H7 (cell line): ENCODE results near the gene PITPNM3. TPM values are rescaled to one million over a fixed set of nuclear protein-coding genes. Genes with fewer than 3 reads are reported as not detected.

Experiments used
- DNase-seq: peaks from one replicate; pipeline ENCODE4 v3.0.0; 2012
- H3K27me3 ChIP-seq: 2 replicates; pipeline ENCODE4 v1.6.0; 2011; ENCODE audit warnings: mild to moderate bottlenecking, low read length; ENCODE audit not compliant: control insufficient read depth, insufficient read depth
- H3K36me3 ChIP-seq: replicated peaks from 2 replicates; pipeline ENCODE4 v1.5.1; 2011; ENCODE audit warnings: low read length; ENCODE audit not compliant: control insufficient read depth, insufficient read depth
- H3K4me3 ChIP-seq: 2 replicates; pipeline ENCODE4 v1.5.1; 2011; ENCODE audit warnings: low read depth, mild to moderate bottlenecking, control low read depth, low read length, moderate library complexity; ENCODE audit not compliant: insufficient read depth
- total RNA-seq: library from RNA; depleted of rRNA; stranded (reverse); fragments of >200 nt; shearing (Covaris generic); gene quantifications from 2 replicates; pipeline ENCODE4 v1.2.3, GENCODE V29; 2014; rRNA removed

The PITPNM3 gene
- total RNA-seq, 1 experiment from 2014 or later: 0.97 TPM

DNA sequence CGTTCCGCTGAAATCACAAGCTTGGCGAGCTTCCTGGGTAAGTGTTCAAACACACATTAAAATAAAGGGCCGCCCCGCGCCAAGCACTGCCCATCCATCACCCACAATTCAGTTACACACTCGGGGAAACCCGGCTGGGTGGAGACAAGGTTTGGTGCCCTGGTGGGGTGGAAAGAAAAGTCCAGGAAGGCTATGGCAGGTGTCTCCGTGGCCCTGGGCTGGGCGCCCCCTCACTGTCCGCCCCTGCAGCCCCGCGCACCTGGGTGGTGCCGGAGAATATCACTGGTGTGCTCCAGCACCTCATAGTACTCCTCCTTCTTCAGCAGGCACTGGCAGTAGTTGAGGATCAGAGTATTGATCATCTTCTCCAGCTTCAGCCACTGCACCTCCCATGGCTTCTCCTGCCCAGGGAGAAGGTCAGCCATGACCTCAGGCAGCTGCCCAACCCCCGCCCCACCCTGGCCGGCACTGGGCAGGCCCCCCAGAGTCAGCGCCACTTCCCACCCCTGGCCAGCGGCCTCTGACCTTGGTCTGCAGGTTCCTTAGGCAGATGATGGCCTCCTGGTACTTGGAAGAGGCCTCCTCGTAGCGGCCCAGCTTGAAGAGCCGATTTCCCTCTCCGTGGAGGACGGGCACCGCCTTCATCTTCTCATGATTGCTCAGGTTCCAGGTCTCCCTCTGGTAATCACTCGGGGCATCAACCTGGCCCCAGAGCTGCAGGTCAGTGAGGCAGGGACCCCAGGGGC is 129.8 kb downstream of the PITPNM3 start:
- Histone ChIP-seq H3K4me3 (no peak overlapping the region), H3K36me3 (no peaks in the 10 kb centered on the region), H3K27me3 (no peaks in the 10 kb centered on the region)
- no peak for DNase-seq

DNA sequence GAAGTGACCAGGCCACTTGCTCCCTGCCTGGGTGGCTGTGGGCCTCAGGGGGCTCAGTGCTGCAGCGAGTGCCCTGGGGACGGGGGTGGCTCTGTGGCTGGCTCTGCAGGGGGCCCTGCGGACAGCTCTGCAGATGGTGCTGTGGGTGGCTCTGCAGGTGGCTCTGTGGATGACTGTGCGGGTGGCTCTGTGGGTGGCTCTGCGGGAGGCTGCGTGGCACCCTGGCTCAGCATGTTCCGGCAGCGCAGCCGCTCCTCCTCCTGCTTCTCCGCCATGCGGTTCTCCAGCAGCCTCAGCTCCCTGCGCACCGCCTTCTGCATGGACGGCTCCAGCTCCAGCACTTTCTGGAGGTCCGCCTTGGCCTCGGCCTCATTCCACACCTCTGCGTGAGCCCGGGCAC is 130.9 kb downstream of the PITPNM3 start:
- Histone ChIP-seq H3K27me3 (no peaks in the 10 kb centered on the region), H3K4me3 (no peak overlapping the region), H3K36me3 (no peaks in the 10 kb centered on the region)
- DNase-seq: peak; percentile 43

DNA sequence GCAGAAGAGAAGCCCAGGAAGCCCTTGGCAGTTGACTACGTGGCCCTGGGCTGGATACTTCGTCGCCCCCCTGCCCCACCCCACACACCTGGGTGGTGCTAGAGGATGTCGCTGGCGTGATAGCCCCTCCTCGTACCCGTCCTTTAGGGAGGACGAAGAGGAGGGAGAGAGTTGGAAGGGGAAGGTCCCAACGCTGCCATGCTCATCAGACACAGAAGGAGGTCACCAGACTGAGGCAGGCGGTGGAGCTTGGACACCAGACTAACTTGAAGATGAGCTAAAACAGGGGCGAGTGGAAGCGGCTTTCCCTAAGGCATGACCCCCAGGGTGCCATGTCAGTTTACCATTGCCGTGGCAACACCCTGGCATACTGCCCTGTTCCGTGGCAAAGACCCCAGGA is 132.4 kb downstream of the PITPNM3 start:
- DNase-seq: peak; percentile 20
- H3K4me3 ChIP-seq: no peak overlapping the region

DNA sequence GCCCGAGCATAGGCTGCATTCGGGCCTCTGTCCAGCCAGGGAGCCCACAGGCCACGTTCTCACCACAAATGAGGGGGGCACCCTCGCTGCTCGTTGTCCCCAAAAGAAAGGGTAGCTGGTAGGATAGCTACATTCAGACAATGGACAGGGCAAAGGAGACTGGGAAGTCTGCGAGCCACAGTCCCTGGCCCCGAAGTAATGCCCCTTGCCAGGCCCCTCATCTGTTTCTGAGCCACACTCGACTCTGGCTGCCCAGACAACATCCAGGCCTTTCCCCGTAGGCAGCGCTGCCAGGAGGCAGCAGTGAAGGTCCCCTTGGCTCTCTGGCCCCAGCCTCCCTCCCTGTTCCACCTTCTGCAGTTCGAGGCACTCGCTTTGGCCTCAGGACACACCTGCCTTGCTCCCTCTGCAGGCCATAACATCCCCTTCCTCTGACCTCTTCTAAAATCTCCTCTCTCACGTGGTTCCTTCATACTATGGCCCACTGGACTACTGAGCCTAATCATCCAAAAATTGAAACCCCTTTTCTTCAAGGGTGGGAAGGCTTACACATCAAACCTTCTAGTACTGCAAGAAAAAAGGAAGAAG is 133.6 kb downstream of the PITPNM3 start:
- Histone ChIP-seq H3K36me3 (no peaks in the 10 kb centered on the region), H3K4me3 (no peak overlapping the region)
- peak; percentile 71 for DNase-seq

More for the DNA sequence above, 132.4 kb downstream of the PITPNM3 start:
- Histone ChIP-seq H3K36me3 (no peaks in the 10 kb centered on the region), H3K27me3 (no peaks in the 10 kb centered on the region)

DNA sequence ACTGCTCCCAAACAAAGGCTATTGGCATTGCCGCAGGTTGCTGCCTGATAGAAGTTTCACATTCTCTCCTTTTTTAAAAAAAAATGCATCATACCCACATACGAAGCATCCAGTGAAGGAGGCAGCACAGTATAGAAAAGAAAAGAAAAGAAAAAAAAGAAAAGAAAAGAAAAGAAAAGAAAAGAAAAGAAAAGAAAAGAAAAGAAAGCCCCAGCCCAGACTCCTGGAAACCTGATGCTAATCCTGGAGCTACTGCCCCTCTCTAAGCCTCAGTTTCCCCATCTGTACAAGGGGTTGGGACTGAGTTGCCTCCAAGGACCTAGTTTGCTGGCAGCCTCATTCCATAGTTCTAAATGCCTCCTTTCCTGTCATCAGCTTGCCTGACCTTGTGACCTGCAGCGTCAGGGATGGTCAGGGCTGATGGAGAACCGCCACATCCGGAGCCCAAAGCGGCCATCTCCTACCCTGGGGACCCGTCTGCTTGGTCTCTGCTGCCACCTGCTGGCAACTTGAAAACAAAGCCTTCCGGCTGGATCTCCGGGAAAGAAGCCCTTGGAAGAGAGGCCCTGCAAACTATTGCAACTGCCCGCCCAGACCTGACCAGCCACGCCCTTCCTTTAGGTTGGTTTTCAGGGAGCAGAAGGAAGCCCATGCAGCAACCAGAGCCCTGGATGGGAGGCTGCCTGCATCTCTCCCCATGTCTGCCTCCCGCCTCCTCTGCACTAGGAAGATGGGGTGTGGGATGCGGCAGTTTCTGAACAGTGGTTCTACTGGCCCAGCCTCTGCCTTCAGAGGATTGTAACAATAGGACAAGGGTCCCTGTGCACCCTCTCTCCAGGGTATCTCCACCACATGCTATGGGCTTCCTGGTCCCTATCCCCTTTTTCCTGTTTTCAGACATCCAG is 134.4 kb downstream of the PITPNM3 start:
- peak; percentile 93 for DNase-seq
- Histone ChIP-seq H3K4me3 (no peak overlapping the region), H3K36me3 (no peaks in the 10 kb centered on the region), H3K27me3 (no peaks in the 10 kb centered on the region)

More for the DNA sequence above, 133.6 kb downstream of the PITPNM3 start:
- no peaks in the 10 kb centered on the region for H3K27me3 ChIP-seq

DNA sequence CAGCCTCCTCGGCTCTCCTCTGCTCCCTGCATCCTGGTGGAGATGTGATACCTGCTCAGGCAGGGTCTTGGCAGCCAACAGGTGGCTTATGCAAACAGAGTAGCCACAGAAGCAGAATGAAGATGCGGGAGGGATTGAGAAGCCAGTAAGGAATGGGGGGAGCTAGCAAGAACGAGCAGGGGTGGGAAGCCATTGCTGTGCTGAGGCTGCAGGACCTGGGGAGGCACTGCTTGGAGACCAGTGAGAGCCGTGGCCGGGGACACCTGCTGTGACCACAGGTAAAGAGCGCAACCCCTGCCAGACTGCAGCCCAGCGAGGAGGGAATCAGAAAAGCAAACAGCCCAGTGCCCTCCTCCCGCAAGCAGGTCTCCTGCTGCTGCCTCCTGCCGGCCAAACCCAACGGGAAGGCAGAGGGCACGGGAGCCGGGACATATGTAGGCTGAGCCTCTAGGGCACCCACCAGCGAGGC is 136.1 kb downstream of the PITPNM3 start:
- Histone ChIP-seq H3K4me3 (no peak overlapping the region), H3K27me3 (no peaks in the 10 kb centered on the region), H3K36me3 (no peaks in the 10 kb centered on the region)
- peak; percentile 81 for DNase-seq

DNA sequence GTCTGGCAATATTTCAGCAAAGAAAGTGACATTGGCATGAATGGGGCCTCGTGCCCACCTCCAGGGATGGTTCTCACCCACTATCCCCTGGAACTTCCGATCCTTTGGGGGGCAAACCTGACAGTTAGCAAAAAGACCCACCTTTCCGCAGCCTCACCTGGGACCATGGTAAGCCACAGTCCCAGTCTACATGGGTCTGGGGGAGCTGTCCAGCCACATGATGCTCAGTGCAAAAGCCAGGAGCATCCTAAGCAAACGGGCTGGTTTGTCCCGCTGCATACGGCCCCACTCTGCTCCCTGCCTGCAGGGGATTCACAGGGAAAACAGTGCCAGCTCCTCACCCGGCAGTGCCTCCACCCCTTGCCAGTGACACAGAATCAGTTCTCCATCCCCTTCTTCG is 140.7 kb downstream of the PITPNM3 start:
- H3K36me3 ChIP-seq: no peaks in the 10 kb centered on the region
- H3K27me3 ChIP-seq: no peaks in the 10 kb centered on the region
- peak; percentile 26 for DNase-seq
- no peak overlapping the region for H3K4me3 ChIP-seq

DNA sequence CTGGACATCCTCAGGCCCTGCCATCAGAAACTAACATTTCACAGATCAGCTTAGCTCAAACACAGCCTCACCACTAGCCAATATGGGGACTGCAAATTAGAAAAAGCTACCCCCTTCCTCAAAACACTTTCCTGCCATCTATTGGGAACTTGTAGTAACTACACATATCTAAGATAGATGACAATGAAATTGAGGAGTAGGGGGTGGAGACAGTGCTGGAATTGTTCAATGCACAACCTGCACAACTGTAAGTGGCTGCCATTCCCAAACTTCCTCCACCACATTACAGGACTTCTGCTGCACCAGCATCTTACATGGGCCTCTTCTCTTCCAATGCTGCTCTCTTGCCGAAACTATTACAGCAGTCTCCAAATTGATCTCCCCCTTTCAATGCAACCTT is 143.3 kb downstream of the PITPNM3 start:
- Histone ChIP-seq H3K27me3 (no peaks in the 10 kb centered on the region), H3K36me3 (no peaks in the 10 kb centered on the region), H3K4me3 (no peak overlapping the region)
- DNase-seq: peak; percentile 86

DNA sequence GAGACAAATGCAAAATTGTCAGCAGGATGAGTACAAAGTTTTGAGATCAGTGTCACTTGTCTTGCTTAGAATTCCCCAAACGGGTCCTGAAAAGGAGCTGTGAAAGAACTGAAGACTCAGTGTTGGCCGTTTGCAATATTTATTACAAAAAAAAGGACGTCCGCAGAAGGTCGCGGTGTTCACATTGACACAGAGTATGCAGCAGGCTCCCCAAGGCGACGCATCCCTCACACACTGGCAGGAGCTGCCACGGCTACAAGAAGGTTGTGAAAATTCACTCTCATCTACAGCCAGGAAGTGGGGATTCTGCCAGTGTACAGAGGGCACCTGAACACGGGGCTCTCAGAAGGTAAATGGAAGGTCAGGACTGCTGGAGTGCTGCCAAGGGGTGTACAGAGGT is 147.6 kb downstream of the PITPNM3 start:
- DNase-seq: no peak
- Histone ChIP-seq H3K4me3 (no peak overlapping the region), H3K36me3 (no peaks in the 10 kb centered on the region), H3K27me3 (no peaks in the 10 kb centered on the region)

DNA sequence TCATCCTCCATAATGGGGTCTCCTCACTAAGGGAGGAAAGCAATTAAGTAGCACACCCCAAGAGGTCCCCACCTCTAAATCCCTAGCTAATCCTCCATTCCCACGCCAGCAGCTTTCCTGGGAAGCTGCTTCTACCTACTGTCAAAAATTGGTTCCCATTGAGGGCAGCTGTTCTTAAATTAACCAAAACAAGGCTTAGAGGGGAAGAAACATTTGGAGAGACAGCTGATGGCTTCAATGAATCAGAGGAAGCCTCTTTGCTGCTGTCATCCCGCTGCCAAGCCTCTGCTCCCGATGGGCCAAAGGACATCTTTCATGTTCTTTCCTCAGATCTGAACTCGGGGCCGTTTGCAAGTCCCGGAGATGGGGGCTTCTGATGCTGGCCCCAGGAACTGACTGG is 148.1 kb downstream of the PITPNM3 start:
- no peak for DNase-seq
- no peaks in the 10 kb centered on the region for H3K27me3 ChIP-seq
- H3K36me3 ChIP-seq: no peaks in the 10 kb centered on the region
- H3K4me3 ChIP-seq: no peak overlapping the region

DNA sequence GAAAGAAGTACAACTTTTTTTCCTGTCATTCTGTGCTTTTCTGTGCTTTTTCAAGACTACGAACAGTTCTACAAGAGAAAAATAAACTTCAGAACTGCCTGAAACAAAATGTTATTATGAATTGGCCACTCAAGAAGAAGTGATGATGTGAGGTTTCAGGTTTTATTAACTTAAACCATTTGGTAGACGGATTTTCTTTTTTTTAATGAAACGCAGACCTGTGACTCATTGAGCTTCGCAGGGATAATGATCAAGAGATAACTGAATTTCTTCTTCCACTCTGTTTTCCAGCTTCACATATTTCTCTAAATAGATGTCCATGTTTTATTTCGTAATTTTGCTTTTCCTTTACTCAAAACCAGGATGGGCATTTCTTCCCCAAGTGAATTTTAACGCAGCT is 154.1 kb downstream of the PITPNM3 start:
- no peak for DNase-seq
- Histone ChIP-seq H3K36me3 (no peaks in the 10 kb centered on the region), H3K4me3 (no peak overlapping the region), H3K27me3 (no peaks in the 10 kb centered on the region)

Other genes starting within 250 kb of the PITPNM3 start
- gene AIPL1, start 121.4 kb downstream of the PITPNM3 start, total RNA-seq: 0.11 and 0.28 TPM in 2 replicates
- 93.6 and 115 TPM in 2 replicates for gene PIMREG, start 112.1 kb downstream of the PITPNM3 start, total RNA-seq
- 13.1 and 13.9 TPM in 2 replicates for gene KIAA0753, start 84.2 kb upstream of the PITPNM3 start, total RNA-seq
- gene TXNDC17, start 84.5 kb upstream of the PITPNM3 start, total RNA-seq: 129 and 172 TPM in 2 replicates
- 3.9 and 6.3 TPM in 2 replicates for gene MED31, start 95.0 kb upstream of the PITPNM3 start, total RNA-seq
- 0.37 and 0.55 TPM in 2 replicates for gene C17orf100, start 95.2 kb upstream of the PITPNM3 start, total RNA-seq
- gene SLC13A5, start 156.8 kb upstream of the PITPNM3 start, total RNA-seq: 0.10 and 0.11 TPM in 2 replicates
- not detected in 2 replicates for gene XAF1, start 199.5 kb upstream of the PITPNM3 start, total RNA-seq
- not detected in 2 replicates for gene FBXO39, start 219.7 kb upstream of the PITPNM3 start, total RNA-seq